T47D (cell line): ENCODE measurements around the gene KRT33B.

Experiments used
- DNase-seq, 2 experiments: peaks; one replicate each; pipeline versions ENCODE4 v3.0.0 to v3.0.0-alpha.2; 2011 to 2012; ENCODE audit warnings: low read depth in 1 of 2, low spot score in 1 of 2
- JUND ChIP-seq: IDR thresholded peaks from 2 replicates; pipeline ENCODE4 v1.6.1; 2012; ENCODE audit warnings: low read depth
- in situ Hi-C: cut with HindIII; loops from 2 replicates; pipeline ENCODE4 v1.10.0; 2016; ENCODE audit warnings: low sequenced_read_pairs, low pct_unique_long_range_greater_than_20kb

The KRT33B gene

GRCh38 chr17:41369713-41370112, at the start of gene KRT33B:
TSS of gene KRT33B (minus strand) at chr17:41369813. CDS start at chr17:41369750, 63 bp downstream.
- no peak for DNase-seq
- no peak for TF ChIP-seq JUND
- in situ Hi-C loops, result no loop called here

- TF ChIP-seq JUND, result no peak
- DNase-seq, result peak in 1 of 2 experiments; percentile 94
- in situ Hi-C loops, result no loop called here
Observed at GRCh38 chr17:41418116-41418860, 48.7 kb upstream of the KRT33B start.

GRCh38 chr17:41417576-41418015, 48.0 kb upstream of the KRT33B start:
- peak in 1 of 2 experiments; percentile 99 for DNase-seq
- no peak; the same call in 1 of the 2 replicates for TF ChIP-seq JUND
- in situ Hi-C loops, result no loop called here

- DNase-seq, result peak in 1 of 2 experiments; percentile 88
- in situ Hi-C loops, result no loop called here
- no peak for TF ChIP-seq JUND
Observed at GRCh38 chr17:41417127-41417526, 47.5 kb upstream of the KRT33B start.

DNA sequence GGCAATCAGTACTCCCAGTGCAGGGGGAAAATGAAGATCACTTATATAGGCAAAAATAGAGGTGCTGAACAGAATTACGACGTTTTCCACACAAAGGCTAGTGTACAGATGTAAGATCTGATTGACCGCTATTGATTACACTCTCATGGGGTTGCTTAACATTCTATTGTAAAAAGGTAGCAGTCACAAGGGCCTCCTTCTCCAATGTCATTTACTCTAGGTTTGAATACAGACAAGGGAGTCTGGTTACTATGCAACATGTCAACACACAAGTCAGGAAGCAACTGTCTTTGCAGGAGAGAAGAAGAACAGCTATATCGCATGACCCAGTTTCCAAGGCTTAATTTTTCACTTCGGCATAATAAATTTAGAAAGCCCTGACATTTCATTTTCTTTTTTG, 46.9 kb upstream of the KRT33B start:
- in situ Hi-C loops, result no loop called here
- no peak for TF ChIP-seq JUND
- DNase-seq, result peak in 1 of 2 experiments; percentile 95

DNA sequence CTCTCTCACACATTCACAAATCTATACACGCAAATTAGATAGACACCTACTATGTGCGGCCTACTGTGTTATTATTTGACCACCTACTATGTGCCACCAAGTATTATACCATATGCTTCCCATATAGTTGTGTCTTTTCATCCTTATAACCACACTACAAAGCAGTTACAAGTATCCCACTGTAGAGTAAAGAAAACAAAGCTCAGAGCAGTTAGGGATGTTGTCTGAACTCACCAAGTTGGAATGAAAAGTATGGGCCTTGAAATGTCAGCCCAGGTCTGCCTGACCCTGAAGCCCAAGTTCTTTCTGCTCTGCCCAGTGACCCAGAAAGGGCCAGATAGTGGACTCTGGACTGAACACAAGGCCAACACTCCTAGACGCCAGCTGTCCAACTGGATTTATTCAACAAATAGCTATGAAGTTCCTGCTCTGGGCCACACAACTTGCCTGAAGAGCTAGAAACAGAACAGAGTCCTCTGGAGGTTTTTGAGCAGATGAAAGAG, 46.3 kb upstream of the KRT33B start:
- peak; percentile 98 for TF ChIP-seq JUND
- in situ Hi-C loops, result no loop called here
- peak in 1 of 2 experiments; percentile 100 for DNase-seq

GRCh38 chr17:41415411-41415810, 45.8 kb upstream of the KRT33B start:
- TF ChIP-seq JUND, result peak; percentile 85; the same call in 1 of the 2 replicates
- DNase-seq, result peak in 1 of 2 experiments; percentile 99
- in situ Hi-C loops, result no loop called here

DNA sequence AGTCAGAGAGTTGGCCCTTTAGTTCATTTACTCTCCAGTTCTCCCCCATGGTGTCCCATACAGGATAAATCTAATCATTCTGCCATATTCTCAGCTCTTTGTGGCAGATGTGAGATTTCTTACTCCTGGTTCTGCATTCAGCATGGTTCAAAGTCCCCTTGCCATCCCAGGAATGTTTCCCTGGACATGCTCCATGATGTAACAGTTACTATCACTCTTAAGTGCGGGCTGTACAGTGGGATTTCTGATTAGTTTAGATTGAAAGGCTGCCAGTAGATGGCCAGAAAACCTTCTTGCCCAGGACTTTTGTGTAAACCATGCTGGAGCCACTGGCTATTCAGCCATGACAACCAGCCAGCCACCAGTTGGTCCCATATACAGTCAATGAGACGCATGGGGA, 44.4 kb upstream of the KRT33B start:
- in situ Hi-C loops, result no loop called here
- TF ChIP-seq JUND, result no peak
- no peak for DNase-seq

- DNase-seq, result peak; percentile 62 to 98
- in situ Hi-C loops, result no loop called here
- no peak; the same call in 1 of the 2 replicates for TF ChIP-seq JUND
Observed at GRCh38 chr17:41413353-41413957, 43.8 kb upstream of the KRT33B start.

DNA sequence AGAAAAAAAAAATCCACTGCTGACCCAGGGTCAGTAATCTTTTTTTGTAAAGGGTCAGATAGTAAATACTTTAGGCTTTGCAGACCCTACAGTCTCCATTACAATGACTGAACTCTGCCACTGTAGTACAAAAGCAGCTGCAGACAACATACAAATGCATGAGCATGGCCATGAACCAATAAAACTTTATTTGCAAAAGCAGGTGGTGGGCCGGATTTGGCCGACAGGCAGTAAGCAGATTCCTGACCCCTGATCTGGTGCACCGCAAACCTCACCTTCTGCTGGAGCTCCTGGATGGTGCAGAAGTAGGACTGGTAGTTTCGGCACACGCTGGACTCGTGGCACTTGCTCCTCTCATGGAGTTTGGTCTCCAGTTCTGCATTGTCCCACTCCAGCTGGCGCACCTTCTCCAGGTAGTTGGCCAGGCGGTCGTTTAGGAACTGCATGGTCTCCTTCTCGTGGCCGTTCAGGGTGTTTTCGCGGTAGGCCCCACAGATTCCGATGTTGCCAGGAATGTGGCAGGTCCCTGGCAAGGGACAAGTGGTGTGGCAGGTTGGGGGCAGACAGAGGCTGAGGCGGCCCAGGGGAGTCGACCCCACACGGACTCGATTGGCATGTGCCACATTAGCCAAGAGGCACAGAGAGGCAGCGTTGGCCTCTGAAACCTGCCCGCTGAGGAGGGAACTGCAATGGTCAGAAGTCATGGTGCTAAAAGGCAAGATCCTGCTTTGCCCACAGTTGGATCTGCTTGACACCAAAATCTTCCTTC, 41.6 kb upstream of the KRT33B start:
- DNase-seq, result no peak
- no peak for TF ChIP-seq JUND
- in situ Hi-C loops, result no loop called here

GRCh38 chr17:41407226-41407625, 37.6 kb upstream of the KRT33B start:
- DNase-seq, result no peak

DNA sequence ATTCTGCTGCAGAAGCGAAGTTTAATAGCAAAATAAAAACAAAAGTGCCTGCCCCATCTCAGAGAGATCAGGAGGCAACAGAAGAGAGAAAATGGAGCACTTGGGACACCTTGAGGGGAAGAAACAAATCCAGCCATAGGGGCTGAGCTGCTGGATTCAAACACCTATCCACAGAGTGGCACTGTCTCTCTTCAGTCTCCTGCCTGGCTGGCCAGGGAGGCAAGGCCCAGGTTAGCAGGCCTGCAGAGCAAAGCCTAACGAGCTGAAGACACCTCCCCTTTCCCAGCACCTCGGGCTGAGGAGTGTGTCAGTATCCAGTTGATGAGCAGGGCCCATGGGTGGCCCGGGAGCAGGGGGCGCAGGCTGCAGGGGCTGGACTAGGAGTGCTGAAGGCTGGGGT, 36.6 kb upstream of the KRT33B start:
- TF ChIP-seq JUND, result no peak
- in situ Hi-C loops, result no loop called here
- peak; percentile 81 to 91 for DNase-seq

More at GRCh38 chr17:41407226-41407625, 37.6 kb upstream of the KRT33B start:
- TF ChIP-seq JUND, result no peak
- in situ Hi-C loops, result no loop called here
